SW 1271 (cell line): ENCODE measurements around the gene SERAC1.

ENCODE experiments used
- DNase-seq, 2 experiments: peaks; one replicate each; lab custom pipeline; 2025; lab: John Stamatoyannopoulos, UW

SERAC1 gene

DNA sequence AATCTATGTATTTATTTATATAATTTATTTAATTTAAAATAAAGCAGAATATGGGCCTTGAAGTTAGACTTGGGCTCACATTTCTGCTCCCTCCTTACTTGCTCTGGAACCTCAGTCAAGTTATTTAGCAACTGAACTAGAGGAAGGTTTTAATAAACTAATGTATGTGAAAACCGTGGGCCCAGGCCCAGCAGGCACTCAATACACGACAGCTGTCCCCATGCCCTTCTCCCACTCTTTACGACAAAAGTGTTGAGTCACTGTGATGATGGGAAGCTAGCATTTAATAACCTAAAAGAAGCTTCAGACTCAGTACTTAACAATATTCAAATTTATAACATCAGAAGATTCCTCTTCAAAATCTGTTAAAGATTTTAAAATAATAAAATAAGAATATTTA lies 46.7 kb downstream of the SERAC1 start:
- no peak for DNase-seq

DNA sequence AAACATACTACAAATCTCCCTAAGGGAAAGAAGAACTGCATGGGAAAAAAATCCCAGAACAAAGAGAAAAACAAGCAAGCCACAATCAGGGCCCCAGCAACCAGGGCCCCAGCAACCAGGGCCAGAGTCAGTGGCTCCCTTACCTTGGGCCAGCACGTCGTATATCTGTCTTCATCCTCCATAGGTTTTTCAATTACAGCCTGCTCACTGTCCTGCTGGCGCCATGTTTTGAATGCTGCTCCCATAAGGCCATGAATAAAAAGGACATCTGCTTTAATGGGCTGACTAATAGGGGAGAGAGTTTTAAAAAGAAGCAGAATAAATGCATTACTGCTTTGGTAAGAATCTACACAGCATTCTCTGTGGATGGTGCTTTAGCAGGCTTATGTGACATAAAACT lies 49.2 kb downstream of the SERAC1 start:
- DNase-seq: no peak

DNA sequence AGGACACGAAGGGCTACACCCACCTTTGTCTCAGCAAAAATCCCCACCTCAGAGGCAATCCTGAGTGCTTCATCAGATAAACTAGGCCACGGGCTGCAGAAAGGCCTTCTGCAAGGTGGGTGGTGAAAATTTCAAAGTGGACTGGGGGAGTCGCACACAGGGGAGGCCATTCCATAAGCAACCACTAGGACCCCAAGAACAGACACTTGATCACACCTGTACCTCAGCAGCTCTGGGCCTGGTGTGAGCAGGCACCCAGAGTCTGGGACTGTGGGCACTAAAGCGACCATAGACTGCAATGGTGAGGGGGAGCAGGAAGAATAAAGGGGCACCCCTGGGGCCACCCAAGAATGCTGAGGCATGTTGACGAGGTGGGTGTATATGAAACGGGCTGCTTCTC lies 52.6 kb downstream of the SERAC1 start:
- no peak for DNase-seq

DNA sequence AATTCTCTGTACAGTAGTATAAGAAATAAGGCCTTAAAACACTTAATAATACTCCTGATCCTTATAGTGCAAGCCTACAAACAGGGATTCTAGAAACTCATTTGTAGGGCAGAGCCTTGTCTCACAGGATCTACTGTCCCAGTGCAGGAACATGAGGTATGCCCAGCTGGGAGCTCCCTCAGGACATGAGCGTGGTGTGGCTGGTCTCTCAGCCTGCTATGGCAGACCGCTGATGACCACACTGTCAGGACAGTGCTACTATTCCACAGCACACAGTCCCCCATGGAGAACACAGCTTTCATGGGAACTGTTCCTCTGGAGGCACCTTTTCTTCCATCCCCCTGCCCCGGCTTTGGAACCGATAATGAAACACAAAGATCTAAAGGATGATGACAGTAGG lies 53.0 kb downstream of the SERAC1 start:
- no peak for DNase-seq

DNA sequence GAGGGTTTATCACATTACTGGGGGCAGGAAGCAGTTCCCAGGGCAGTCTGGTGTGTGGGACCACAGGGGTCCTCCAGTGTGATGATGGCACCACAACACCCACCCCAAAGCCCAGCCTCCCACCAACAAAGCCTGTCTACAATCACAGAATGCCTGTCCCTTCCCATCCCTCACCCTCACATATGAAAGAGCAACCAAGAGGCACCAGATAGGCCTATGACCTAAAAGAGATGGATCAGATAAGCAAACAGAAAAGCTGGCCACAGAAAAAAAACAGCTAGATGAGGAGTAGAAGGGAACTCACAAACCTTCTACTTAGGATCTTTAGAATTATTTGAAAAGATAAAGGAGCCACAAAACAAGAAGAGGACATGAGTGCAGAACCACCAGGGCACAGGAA lies 54.3 kb downstream of the SERAC1 start:
- no peak for DNase-seq

DNA sequence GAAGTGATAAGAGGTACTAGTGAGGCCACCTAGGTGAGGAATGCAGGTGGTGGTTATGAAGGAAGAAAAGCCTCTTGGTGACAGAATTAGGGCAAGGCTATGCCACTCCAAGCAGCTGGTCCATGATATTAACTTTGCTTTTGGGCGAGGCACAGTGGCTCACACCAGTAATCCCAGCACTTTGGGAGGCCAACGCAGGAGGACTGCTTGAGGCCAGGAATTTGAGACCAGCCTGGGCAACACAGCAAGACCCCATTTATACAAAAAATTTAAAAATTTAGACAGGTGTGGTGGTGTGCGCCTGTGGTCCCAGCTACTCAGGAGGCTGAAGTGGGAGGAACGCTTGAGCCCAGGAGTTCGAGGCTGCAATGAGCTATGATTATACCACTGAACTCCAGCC lies 56.1 kb downstream of the SERAC1 start:
- DNase-seq: no peak

DNA sequence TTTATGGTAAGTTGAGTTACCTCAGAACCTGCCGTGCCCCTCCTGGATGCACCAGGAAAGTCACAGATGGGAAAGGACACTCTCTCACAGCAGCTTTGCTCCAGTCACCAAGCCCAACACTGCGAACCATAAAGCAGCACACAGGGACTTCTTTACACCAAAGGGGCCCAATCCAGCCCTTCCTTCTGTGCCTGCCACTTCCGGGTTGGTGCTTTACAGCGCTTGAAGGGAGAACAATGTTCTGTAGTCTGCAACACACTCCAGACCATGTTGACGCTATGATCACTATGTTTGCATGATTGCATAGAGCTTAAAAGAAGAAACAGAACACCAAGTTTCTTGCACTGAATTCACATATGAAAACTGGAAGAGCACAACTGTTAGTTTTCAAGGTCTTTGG lies 57.1 kb downstream of the SERAC1 start:
- DNase-seq: no peak

DNA sequence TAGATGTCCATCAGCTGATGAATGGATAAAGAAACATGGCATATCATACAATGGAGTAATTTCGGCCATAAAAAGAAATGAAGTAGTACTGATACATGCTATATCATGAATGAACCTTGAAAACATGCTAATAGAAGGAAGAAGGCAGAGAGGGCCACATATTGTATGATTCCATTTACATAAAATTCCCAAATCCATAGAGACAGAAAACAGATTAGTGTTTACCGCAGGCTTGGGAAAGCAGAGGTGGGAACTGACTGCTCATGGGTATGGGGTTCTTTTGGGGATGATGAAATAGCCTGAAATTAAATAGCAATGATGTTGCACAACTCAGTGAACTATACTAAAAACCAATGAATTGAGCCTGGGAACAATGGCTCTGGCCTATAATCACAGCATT lies 58.3 kb downstream of the SERAC1 start:
- DNase-seq: no peak

DNA sequence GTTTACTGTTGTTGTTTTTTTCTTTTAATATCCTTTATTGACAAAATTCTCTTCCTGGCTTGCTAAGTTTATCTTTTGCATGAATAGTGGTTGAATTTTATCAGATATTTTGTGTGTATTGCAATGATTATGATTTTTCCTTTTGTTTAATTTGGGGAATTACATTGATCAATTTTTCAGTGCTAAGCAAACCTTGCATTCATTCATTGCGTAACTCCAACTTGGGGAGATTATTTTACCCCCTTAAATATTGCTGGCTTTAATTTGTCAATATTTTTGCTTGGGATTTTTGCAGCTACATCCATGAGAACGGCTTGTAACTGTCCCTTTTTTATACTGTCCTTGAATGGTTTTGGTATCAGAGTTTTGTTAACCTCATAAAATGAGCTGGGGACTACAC lies 63.4 kb downstream of the SERAC1 start:
- DNase-seq: no peak

DNA sequence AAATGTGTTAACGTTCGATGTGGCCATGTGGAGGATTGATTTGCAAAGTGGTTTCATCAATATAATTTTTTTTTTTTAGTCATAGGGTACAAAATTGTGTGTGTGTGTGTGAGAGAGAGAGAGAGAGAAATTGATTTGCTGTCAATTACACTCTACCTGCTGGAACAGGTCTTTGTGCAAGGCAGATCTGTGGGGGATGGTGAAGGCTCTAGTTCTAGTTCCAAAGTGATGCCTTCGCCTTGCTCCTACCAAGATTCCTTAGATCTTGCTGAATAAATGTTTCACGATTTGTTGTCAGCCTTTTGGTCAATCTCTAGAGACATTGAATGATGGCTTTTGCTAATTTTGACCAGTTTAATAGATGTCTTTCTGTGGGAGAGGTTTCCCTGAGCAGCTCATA lies 64.8 kb downstream of the SERAC1 start:
- DNase-seq: no peak

DNA sequence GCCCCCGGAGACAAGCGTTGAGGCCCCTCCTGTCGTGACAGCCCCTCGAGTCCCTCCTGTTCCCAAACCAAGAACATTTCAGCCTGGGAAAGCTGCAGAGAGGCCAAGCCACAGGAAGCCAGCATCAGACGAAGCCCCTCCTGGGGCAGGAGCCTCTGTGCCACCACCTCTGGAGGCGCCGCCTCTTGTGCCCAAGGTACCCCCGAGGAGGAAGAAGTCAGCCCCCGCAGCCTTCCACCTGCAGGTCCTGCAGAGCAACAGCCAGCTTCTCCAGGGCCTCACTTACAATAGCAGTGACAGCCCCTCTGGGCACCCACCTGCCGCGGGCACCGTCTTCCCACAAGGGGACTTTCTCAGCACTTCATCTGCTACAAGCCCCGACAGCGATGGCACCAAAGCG lies 72.4 kb downstream of the SERAC1 start:
- DNase-seq: no peak

DNA sequence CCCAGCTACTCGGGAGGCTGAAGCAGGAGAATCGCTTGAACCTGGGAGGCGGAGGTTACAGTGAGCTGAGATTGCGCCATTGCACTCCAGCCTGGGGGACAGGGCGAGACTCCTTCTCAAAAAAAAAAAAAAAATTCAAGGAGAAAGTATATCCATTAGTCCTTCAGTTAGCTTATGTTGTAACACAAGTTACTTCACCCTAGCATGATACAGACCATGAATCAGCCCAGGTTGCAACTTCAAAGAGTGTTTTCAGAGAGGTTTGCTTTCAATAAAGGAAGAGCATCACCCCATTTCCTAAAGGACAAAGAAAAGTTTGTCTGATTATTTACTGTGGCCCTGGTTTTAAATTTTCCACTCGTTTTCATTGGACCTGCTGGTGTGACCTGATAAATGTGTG lies 73.0 kb downstream of the SERAC1 start:
- DNase-seq: no peak

DNA sequence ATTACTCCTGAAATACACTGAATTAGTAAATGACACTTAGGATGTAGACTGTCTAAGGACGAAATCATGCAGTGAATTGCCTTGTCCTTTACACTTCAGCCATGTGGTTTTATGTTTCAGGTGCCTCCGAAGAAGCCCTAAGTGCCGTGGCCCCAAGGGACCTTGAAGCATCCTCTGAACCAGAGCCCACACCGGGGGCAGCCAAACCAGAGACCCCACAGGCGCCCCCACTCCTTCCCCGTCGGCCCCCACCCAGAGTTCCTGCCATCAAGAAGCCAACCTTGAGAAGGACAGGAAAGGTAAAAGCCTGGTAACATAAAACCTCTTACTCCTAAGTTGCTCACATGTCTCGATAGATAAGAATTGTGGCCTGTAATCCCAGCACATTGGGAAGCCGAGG lies 75.3 kb downstream of the SERAC1 start:
- no peak for DNase-seq

DNA sequence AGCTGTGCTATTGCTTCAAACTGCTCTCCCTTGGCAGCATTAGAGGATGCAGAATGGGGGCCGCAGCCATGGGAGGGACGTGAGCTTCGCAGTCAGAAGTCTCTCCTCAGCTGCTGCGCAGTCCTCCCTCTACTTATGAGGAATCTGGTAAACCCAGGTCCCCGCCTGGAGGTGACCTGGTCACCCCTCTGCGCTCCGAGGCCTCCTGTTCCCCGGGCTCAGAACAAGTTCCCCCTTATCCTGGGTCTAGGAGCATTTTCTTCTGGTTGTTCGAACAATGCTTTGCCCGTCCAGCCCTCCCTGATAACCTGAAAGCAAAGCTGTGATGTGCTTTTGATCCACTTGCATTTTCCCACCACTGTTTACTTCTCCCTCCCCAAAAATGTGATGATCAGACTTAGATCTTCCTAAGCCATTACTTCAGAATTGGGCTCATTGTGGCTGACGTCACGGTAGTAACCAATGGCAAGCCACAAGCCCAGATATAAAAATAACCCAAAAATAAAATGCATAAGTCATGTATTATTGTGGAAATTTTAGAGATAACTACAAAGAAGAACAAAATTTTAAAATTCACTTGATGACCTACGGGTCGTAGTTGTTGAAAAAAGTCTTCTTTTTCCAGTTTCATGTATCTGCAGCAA lies 80.7 kb downstream of the SERAC1 start:
- no peak for DNase-seq

DNA sequence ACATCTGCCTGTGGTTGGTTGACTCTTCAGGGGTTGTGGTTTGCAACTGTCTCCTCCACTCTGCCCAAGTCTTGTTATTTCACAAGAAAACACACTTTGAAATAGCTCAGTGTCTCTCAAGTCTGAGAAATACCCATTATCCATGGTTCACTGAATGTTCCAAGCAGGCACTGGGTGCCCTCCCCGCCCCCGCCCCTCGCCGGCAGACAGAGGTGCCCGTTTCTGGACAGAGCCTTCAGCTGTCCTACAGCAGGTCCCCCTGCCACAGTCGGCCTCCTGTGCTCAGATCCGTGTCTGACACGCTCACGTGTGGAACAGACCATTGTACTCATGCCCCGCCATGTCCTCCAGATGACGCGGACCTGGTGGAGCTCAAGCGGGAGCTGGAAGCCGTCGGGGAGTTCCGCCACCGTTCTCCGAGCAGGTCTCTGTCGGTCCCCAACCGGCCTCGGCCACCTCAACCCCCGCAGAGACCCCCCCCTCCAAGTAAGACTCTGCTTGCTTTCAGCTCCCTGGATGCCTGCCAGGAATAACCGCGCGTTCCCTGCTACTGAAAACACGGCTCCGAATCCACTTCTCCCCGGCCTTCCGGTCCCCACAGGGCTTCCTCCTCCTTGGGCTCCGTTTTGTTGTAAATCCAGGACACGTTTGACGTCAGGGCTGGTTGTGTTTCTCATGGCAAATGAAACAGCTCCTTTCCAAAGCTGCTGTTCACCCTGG lies 81.4 kb downstream of the SERAC1 start:
- no peak for DNase-seq

DNA sequence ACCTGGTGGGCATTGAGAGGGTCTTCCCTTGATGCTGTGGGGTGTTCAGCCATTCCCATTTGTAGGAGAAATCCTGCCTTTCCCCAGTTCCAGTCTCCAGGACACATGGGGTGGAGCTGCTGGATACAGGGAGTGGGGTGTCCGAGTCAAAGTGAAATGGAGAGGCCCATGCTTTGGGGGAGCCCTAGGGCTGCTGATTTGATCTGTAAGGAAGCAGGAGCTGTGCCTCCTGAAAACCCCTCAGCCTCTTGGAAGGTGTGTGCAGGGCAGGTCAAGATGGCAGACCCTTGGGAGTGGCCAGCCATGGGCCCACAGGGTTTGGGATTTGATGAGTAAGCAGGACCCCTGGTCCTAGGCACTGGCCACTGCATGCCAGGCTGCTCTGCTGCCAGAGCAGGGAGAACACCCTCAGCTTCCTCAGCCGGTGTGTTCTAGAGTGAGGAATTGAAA lies 82.0 kb downstream of the SERAC1 start:
- DNase-seq: no peak

DNA sequence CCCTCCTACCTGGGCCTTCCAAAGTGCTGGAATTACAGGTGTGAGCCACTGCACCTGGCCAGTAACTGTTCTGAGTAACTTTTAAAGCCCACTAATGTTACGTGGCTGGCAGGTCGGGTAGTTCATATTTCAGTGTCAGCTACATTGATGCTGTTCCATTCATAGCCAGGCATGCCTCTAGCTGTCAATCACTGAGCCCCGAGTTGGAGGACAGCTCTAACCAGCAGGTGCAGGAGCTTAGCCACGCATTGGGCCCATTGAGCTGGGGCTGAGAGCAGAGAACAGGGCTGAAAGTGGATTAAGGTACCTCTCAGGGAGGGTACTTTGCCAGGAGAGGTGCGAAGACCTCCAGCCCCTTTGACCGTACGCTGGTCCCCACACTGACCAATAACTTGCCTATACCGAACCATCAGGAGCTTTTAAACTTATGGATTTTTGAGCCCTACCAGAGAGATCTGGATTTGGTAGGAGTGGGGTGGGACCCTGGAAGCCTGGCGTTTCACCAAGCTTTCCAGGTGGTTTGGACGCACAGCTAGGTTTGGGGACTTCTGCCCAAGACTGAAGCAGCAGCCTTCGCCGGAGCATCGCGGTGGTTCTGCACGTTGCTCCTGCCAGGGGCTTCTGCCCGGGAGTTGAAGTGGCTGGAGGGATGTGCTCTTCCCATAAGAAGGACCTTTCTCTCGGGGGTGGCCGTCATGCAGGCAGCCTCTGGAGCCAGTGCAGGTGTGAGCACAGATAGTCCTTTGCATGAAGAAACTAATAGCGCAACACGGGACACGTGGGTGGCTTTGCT lies 82.6 kb downstream of the SERAC1 start:
- no peak for DNase-seq

DNA sequence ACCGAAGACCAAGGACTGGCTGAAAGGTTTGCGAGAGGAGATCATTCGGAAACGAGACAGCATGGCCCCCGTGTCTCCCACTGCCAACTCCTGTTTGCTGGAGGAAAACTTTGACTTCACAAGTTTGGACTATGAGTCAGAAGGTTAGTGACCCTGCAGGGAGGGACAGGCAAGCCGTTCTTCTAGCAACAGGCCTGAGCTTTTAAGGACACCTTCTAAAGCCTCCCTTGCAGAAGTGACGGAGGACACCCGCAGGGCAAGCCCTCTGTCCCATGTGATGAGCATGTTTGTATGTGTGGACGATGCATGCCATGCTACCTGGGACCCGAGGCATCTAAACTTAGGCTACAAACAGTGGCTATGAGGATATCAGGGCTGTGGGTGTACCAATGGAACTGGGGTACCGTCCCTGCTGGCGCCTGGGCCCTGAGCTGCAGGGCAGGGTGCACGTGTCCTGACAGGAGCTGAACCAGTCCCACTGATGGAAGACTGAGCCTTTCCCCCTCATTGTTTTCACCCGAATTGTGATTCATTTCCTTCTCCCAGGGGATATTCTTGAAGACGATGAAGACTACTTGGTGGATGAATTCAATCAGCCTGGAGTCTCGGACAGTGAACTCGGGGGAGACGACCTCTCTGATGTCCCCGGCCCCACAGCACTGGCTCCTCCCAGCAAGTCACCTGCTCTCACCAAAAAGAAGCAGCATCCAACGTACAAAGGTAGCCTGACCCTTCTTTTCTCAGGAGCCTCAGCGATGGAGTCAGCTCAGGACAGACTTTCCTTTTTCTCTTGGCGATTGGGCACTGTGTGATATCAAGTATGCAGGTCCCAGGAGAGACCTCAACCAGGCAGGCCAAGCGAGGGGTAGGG lies 84.4 kb downstream of the SERAC1 start:
- no peak for DNase-seq

DNA sequence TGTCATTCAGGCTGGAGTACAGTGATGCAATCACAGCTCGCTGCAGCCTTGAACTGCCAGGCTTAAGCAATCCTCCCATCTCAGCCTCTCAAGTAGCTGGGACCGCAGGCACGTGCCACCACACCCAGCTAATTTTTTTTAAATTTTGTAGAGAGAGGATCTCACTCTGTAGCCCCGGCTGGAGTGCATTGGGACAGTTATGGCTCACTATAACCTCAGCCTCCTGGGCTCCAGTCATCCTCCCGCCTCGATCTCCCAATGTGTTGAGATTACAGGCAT lies 86.5 kb downstream of the SERAC1 start:
- DNase-seq: no peak

DNA sequence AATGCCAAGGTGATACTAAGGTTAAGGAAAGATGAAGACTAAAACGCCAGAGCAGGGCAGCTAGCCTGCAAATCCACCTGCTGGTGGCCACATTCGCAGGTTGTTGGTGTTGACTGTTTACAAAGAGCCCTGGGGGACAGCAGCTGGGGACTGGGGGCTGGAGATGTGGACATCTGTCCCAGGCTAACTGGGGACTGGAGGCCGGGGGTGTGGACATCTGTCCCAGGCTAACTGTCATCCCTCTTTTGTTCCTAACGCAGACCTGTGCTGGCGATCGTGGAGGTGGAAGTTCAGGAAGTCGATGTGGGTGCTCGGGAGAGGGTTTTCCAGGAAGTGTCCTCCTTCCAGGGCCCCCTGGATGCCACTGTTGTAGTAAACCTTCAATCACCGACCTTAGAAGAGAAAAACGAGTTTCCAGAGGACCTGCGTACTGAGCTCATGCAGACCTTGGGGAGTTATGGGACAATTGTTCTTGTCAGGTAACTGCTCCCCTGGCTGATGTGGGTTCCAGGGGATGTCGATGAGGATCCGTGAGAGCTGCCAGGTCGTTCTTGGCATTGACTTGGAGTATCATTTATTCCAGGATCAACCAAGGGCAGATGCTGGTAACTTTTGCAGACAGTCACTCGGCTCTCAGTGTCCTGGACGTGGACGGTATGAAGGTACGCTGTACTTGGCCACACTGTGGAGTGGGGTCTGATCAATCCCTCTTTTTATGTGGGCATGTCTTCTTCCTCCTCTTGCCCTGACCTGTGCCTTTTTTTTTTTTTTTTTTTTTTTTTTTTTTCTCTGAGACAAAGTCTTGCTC lies 87.0 kb downstream of the SERAC1 start:
- no peak for DNase-seq

DNA sequence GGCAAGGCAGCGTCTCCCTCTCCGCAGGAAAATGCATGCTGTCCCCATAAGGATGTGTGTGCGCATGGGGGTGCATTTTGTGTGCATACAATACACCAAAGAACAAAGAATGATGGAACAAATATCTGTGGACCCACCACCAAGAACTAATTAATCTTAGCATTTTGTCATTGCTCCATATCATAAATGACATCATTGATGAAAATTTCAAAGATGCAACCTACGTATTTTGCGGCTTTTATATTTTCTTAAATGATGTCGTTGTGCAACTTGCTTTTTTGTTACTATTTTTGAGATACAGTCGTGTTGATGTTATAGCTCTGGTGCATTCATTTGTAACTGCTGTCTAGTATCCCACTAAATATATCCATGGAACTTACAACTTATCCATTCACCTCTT lies 89.7 kb downstream of the SERAC1 start:
- DNase-seq: no peak

DNA sequence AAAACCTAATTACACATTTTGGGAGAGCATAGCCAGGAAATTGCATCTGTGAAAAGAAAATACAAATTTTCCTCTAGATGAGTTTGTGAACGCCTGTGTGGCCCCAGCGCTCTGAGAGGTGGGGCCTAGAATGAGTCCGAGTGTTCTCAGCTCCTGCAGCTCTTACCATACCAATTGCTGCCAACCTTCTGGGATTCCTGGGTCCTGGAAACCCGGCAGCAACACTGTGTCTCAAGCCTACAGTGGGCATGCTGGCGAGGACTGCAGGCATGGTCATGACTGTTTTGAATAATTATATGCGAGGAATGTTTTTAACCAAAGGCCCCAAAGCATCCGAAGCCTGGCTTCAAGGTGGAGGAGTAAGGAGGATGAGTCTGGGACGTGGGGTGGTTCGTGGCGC lies 90.4 kb downstream of the SERAC1 start:
- DNase-seq: no peak
